ENCODE measurements around the gene HTR3B.
"Not testable (repeated sequence)": the region's sequence is repeated elsewhere in the genome, so short reads cannot be mapped to it uniquely, and the experiment has no call there.

The HTR3B gene

DNA sequence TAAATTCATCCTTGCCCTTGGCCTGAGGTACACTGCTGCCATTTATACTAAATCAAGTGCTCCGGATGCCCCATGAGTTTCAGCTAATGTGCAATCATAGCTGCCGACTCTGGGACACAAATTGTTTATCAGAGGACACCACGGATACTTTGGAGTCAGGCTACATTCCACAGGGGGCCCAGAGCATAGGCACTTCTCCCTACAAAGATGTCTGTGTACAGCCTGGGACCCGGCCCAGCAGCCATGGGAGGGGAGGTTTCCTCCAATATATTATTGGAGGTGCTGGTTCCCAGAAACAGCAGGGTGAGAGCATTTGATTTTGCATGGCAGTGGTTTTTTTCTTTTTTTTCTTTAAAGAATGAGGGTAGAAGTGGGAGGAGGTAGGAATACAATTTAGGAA, 31.3 kb downstream of the HTR3B start:
- Histone ChIP-seq H3K4me3 (replicated peaks; ENCODE audit: low read depth, low read length) (no peak overlapping the region), H3K27me3 (replicated peaks; ENCODE audit: control insufficient read depth, insufficient read depth, low read length) (peaks cover 1% of the 10 kb centered on the region; the same call in 1 of the 2 replicates), H3K36me3 (ENCODE audit: control insufficient read depth, insufficient read depth, low read length) (no peaks in the 10 kb centered on the region)
- TF ChIP-seq, protein P1, sequence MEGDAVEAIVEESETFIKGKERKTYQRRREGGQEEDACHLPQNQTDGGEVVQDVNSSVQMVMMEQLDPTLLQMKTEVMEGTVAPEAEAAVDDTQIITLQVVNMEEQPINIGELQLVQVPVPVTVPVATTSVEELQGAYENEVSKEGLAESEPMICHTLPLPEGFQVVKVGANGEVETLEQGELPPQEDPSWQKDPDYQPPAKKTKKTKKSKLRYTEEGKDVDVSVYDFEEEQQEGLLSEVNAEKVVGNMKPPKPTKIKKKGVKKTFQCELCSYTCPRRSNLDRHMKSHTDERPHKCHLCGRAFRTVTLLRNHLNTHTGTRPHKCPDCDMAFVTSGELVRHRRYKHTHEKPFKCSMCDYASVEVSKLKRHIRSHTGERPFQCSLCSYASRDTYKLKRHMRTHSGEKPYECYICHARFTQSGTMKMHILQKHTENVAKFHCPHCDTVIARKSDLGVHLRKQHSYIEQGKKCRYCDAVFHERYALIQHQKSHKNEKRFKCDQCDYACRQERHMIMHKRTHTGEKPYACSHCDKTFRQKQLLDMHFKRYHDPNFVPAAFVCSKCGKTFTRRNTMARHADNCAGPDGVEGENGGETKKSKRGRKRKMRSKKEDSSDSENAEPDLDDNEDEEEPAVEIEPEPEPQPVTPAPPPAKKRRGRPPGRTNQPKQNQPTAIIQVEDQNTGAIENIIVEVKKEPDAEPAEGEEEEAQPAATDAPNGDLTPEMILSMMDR (IDR thresholded peaks at IDR 0.05; ENCODE audit: insufficient read depth, low read length, poor library complexity, severe bottlenecking), result no peak
- no peak for DNase-seq (ENCODE audit: extremely low read depth, insufficient read length)

DNA sequence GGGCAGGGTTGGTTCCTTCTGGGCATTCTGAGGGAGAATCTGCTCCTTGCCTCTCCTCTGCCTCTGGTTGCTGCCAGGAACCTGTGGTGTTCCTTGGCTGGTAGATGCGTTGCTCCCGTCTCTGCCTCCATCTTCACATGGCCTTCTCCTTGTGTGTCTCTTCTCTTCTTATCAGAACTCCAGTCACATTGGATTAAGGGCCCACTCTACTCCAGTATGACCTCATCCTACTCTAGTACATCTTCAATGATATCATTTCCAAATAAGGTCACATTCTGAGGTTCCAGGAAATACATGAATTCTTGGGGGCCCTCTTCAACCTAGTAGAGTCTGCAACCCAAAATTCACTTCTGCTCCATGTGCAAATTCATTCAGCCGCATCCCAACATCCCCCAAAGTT, 33.3 kb downstream of the HTR3B start:
- TF ChIP-seq, protein P1 (IDR thresholded peaks at IDR 0.05; ENCODE audit: insufficient read depth, low read length, poor library complexity, severe bottlenecking), result no peak
- no peak for DNase-seq (ENCODE audit: extremely low read depth, insufficient read length)
- Histone ChIP-seq H3K27me3 (replicated peaks; ENCODE audit: control insufficient read depth, insufficient read depth, low read length) (no peaks in the 10 kb centered on the region; the same call in none of the 2 replicates), H3K36me3 (ENCODE audit: control insufficient read depth, insufficient read depth, low read length) (no peaks in the 10 kb centered on the region), H3K4me3 (replicated peaks; ENCODE audit: low read depth, low read length) (no peak overlapping the region)

DNA sequence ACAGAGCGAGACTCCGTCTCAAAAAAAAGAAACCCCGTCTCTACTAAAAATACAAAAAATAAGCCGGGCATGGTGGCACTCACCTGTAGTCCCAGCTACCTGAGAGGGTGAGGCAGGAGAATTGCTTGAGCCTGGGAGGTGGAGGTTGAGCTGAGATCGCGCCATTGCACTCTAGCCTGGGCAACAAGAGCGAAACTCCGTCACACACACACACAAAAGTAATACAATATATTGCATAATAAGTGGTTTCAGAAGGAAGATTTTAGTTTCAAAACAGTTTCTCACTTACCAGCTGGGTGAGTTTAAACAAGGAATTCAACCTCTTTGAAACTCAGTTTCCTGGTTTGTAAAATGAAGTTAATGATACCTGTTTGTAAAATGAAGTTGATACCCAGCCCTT, 37.7 kb downstream of the HTR3B start:
- no peaks in the 10 kb centered on the region; the same call in none of the 2 replicates for H3K27me3 ChIP-seq (replicated peaks; ENCODE audit: control insufficient read depth, insufficient read depth, low read length)
- H3K36me3 ChIP-seq (ENCODE audit: control insufficient read depth, insufficient read depth, low read length), result no peaks in the 10 kb centered on the region
- DNase-seq (ENCODE audit: extremely low read depth, insufficient read length), result no peak
- H3K4me3 ChIP-seq (replicated peaks; ENCODE audit: low read depth, low read length), result no peak overlapping the region
- TF ChIP-seq, protein P1 (IDR thresholded peaks at IDR 0.05; ENCODE audit: insufficient read depth, low read length, poor library complexity, severe bottlenecking), result no peak

DNA sequence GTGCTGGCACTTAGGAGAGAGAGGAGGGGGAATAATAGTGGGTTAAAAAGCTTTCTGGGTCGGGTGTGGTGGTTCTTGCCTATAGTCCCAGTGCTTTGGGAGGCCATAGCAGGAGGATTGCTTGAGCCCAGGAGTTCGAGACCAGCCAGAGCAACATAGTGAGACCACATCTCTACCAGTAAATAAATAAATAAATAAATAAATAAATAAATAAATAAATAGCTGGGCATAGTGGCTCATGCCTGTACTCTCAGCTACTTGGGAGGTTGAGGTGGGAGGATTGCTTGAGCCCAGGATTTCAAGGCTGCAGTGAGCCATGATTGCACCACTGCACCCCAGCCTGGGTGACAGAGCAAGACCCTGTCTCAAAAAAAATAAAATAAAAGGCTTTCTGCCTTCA, 41.6 kb downstream of the HTR3B start:
- H3K36me3 ChIP-seq (ENCODE audit: control insufficient read depth, insufficient read depth, low read length); H3K4me3 ChIP-seq (replicated peaks; ENCODE audit: low read depth, low read length); H3K27me3 ChIP-seq (replicated peaks; ENCODE audit: control insufficient read depth, insufficient read depth, low read length); DNase-seq (ENCODE audit: extremely low read depth, insufficient read length): not testable (repeated sequence)

DNA sequence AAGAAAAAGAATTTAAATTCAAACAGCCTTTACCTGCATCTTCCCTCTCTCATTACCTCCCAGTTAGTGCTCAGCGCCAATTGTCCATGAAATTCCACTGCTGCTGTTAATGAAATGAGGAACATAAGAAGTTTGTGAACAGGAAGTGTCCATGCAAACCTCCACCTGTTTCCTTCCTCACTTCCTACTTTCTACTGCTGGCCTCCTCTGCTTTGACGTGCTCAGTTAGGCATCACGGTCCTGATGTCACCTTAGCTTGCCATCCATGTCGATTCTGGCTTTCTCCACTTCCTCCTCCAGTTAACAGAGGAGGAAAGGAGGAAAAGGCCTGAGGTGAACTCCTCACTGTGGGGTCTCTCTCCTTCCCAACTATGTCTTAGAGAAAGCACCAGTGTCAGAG, 43.4 kb downstream of the HTR3B start:
- Histone ChIP-seq H3K27me3 (replicated peaks; ENCODE audit: control insufficient read depth, insufficient read depth, low read length) (no peaks in the 10 kb centered on the region; the same call in none of the 2 replicates), H3K36me3 (ENCODE audit: control insufficient read depth, insufficient read depth, low read length) (no peaks in the 10 kb centered on the region), H3K4me3 (replicated peaks; ENCODE audit: low read depth, low read length) (no peak overlapping the region)
- DNase-seq (ENCODE audit: extremely low read depth, insufficient read length), result no peak
- TF ChIP-seq, protein P1 (IDR thresholded peaks at IDR 0.05; ENCODE audit: insufficient read depth, low read length, poor library complexity, severe bottlenecking), result no peak

DNA sequence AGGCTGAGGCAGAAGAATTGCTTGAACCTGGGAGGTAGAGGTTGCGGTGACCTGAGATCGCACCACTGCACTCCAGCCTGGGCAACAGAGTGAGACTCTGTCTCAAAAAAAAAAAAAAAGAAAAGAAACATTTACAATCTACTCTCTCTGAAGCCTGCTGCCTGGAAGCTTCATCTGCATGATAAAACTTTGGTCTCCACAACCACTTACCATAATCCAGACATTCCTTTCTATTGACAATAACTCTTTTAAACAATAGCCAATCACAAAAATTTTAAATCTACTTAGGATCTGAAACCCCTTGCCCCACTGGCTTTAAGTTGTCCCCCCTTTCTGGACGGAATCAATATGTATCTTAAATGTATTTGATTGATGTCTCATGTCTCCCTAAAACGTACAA, 45.3 kb downstream of the HTR3B start:
- no peaks in the 10 kb centered on the region; the same call in 1 of the 2 replicates for H3K27me3 ChIP-seq (replicated peaks; ENCODE audit: control insufficient read depth, insufficient read depth, low read length)
- DNase-seq (ENCODE audit: extremely low read depth, insufficient read length), result no peak
- H3K4me3 ChIP-seq (replicated peaks; ENCODE audit: low read depth, low read length), result no peak overlapping the region
- TF ChIP-seq, protein P1 (IDR thresholded peaks at IDR 0.05; ENCODE audit: insufficient read depth, low read length, poor library complexity, severe bottlenecking), result no peak
- no peaks in the 10 kb centered on the region for H3K36me3 ChIP-seq (ENCODE audit: control insufficient read depth, insufficient read depth, low read length)
